H1 (cell line): ENCODE results near the gene MAP3K1. TPM values are rescaled to one million over a fixed set of nuclear protein-coding genes. Genes with fewer than 3 reads are reported as not detected.

Source experiments
- CTCF ChIA-PET: fragments of 300-600 bp; sonication (Branson Sonifier 250); formaldehyde crosslinking; loops from one replicate; lab custom pipeline; 2021; ENCODE audit not compliant: partially characterized antibody; lab: Charles Lee
- POLR2A ChIA-PET: fragments of 300-600 bp; sonication (Branson Sonifier 250); formaldehyde crosslinking; loops from one replicate; lab custom pipeline; 2021; ENCODE audit warnings: inconsistent platforms; ENCODE audit not compliant: partially characterized antibody; lab: Charles Lee
- DNase-seq, 2 experiments: peaks; one replicate each; pipeline versions ENCODE4 v3.0.0 to v3.0.0-alpha.2; 2010 to 2022; ENCODE audit warnings: low spot score in 2 of 2, low read depth in 1 of 2, mixed read lengths in 1 of 2
- FAIRE-seq: peaks from 2 replicates; lab custom pipeline; 2011; peaks lifted over from hg19 to GRCh38; lab: Jason Lieb, UNC
- H2AFZ ChIP-seq: 2 replicates; pipeline ENCODE4 v1.8.1; 2012; ENCODE audit warnings: low read length, inconsistent platforms
- H2AK5ac ChIP-seq: 2 replicates; pipeline ENCODE4 v1.6.1; 2013; ENCODE audit warnings: low read depth, low read length
- H2BK120ac ChIP-seq: replicated peaks from 2 replicates; pipeline ENCODE3; 2013; ENCODE audit warnings: low read depth, low read length, inconsistent platforms
- H2BK12ac ChIP-seq: 2 replicates; pipeline ENCODE4 v1.6.1; 2013; ENCODE audit warnings: low read depth, low read length
- H2BK15ac ChIP-seq: 2 replicates; pipeline ENCODE4 v1.6.1; 2013; ENCODE audit warnings: low read length
- H2BK20ac ChIP-seq: 2 replicates; pipeline ENCODE4 v1.6.1; 2013; ENCODE audit warnings: low read length
- H2BK5ac ChIP-seq: 2 replicates; pipeline ENCODE4 v1.6.1; 2013; ENCODE audit warnings: low read depth, low read length
- H3K14ac ChIP-seq: 2 replicates; pipeline ENCODE4 v1.6.1; 2013; ENCODE audit warnings: inconsistent platforms; ENCODE audit not compliant: insufficient read length
- H3K18ac ChIP-seq: 2 replicates; pipeline ENCODE4 v1.6.1; 2013; ENCODE audit warnings: low read length; ENCODE audit errors: extremely low read depth
- H3K23ac ChIP-seq: 2 replicates; pipeline ENCODE4 v1.6.1; 2013; ENCODE audit warnings: inconsistent platforms; ENCODE audit not compliant: insufficient read length
- H3K23me2 ChIP-seq: 2 replicates; pipeline ENCODE4 v1.6.1; 2013; ENCODE audit warnings: low read depth, low read length
- H3K27ac ChIP-seq: 2 replicates; pipeline ENCODE4 v1.6.1; 2011; ENCODE audit warnings: low read depth, low read length, inconsistent platforms
- H3K27me3 ChIP-seq, 4 experiments: replicated peaks in 1 of 4; 1 replicate in 1 of 4; 2 replicates in 3 of 4; pipeline versions ENCODE4 v1.6.1 to v1.8.1; 2011 to 2013; ENCODE audit warnings: low read length in 3 of 4, mild to moderate bottlenecking in 3 of 4, inconsistent platforms in 2 of 4, mixed read lengths in 2 of 4, moderate library complexity in 1 of 4; ENCODE audit not compliant: control insufficient read depth in 3 of 4, insufficient read depth in 3 of 4; ENCODE audit errors: extremely low read depth in 1 of 4
- H3K36me3 ChIP-seq, 4 experiments: 2 replicates each; pipeline versions ENCODE4 v1.6.1 to v1.8.1; 2011 to 2013; ENCODE audit warnings: mild to moderate bottlenecking in 4 of 4, low read length in 3 of 4, moderate library complexity in 2 of 4, control low read depth in 1 of 4, inconsistent platforms in 1 of 4; ENCODE audit not compliant: insufficient read depth in 4 of 4, control insufficient read depth in 2 of 4
- H3K4ac ChIP-seq: replicated peaks from 2 replicates; pipeline ENCODE3; 2013; ENCODE audit warnings: low read length, low read depth, mixed read lengths, inconsistent platforms; ENCODE audit not compliant: insufficient read length
- H3K4me1 ChIP-seq, 4 experiments: replicated peaks in 1 of 4; 1 replicate in 1 of 4; 2 replicates in 3 of 4; pipeline versions ENCODE4 v1.6.1 to v1.8.1; 2011 to 2013; ENCODE audit warnings: low read length in 3 of 4, inconsistent platforms in 2 of 4, mixed read lengths in 1 of 4; ENCODE audit not compliant: insufficient read depth in 4 of 4, control insufficient read depth in 3 of 4
- H3K4me2 ChIP-seq, 2 experiments: 2 replicates each; pipeline versions ENCODE4 v1.6.1 to v1.8.1; 2011 to 2013; ENCODE audit warnings: low read depth in 2 of 2, low read length in 2 of 2, control low read depth in 1 of 2, inconsistent platforms in 1 of 2, mild to moderate bottlenecking in 1 of 2; ENCODE audit not compliant: insufficient read depth in 1 of 2
- H3K4me3 ChIP-seq, 4 experiments: fragments of 200-600, 300-600 bp in 1 of 4; sonication (generic), shearing (Covaris generic), sonication (Bioruptor Twin) in 1 of 4; 2 replicates each; pipeline versions ENCODE4 v1.5.1 to v1.8.1; 2011 to 2016; ENCODE audit warnings: low read length in 4 of 4, low read depth in 3 of 4, control low read depth in 2 of 4, inconsistent platforms in 2 of 4, mild to moderate bottlenecking in 2 of 4, mixed read lengths in 1 of 4, moderate library complexity in 1 of 4; ENCODE audit not compliant: insufficient read depth in 2 of 4; ENCODE audit errors: extremely low read depth in 1 of 4
- H3K56ac ChIP-seq: replicated peaks from 2 replicates; pipeline ENCODE3; 2013; ENCODE audit warnings: low read depth, mild to moderate bottlenecking, mixed read lengths, low read length, inconsistent platforms; ENCODE audit not compliant: insufficient read length
- H3K79me1 ChIP-seq: 2 replicates; pipeline ENCODE4 v1.6.1; 2013; ENCODE audit warnings: low read depth, low read length, control low read depth
- H3K79me2 ChIP-seq, 2 experiments: 2 replicates each; pipeline versions ENCODE4 v1.6.1 to v1.8.1; 2012 to 2013; ENCODE audit warnings: low read length in 2 of 2, mild to moderate bottlenecking in 2 of 2, inconsistent platforms in 1 of 2; ENCODE audit not compliant: insufficient read depth in 2 of 2, control insufficient read depth in 1 of 2
- H3K9ac ChIP-seq, 4 experiments: replicated peaks in 1 of 4; 1 replicate in 1 of 4; 2 replicates in 3 of 4; pipeline versions ENCODE4 v1.6.1 to v1.8.1; 2011 to 2013; ENCODE audit warnings: low read depth in 3 of 4, low read length in 3 of 4, control low read depth in 2 of 4, mild to moderate bottlenecking in 2 of 4, moderate library complexity in 2 of 4, inconsistent platforms in 1 of 4; ENCODE audit errors: extremely low read depth in 1 of 4
- H3K9me3 ChIP-seq, 2 experiments: 2 replicates each; pipeline versions ENCODE4 v1.6.1 to v1.8.1; 2012 to 2013; ENCODE audit warnings: mild to moderate bottlenecking in 2 of 2, moderate library complexity in 2 of 2, control low read depth in 1 of 2, inconsistent platforms in 1 of 2, low read depth in 1 of 2, low read length in 1 of 2, mixed read lengths in 1 of 2; ENCODE audit not compliant: insufficient read depth in 2 of 2
- H4K20me1 ChIP-seq, 2 experiments: replicated peaks in 1 of 2; 2 replicates each; pipeline versions ENCODE3 to v1.8.1; 2011 to 2013; ENCODE audit warnings: inconsistent platforms in 2 of 2, low read length in 2 of 2, mild to moderate bottlenecking in 1 of 2; ENCODE audit not compliant: insufficient read depth in 2 of 2, control insufficient read depth in 1 of 2
- H4K5ac ChIP-seq: 2 replicates; pipeline ENCODE4 v1.6.1; 2013; ENCODE audit warnings: low read length, low read depth, mixed read lengths, inconsistent platforms; ENCODE audit not compliant: insufficient read length
- H4K8ac ChIP-seq: 2 replicates; pipeline ENCODE4 v1.8.0; 2013; ENCODE audit warnings: mild to moderate bottlenecking, moderate library complexity, low read length, inconsistent platforms; ENCODE audit not compliant: insufficient read depth; ENCODE audit errors: extremely low read depth
- H4K91ac ChIP-seq: replicated peaks from 2 replicates; pipeline ENCODE3; 2013; ENCODE audit warnings: low read length, mixed read lengths, inconsistent platforms; ENCODE audit not compliant: insufficient read length
- BACH1 ChIP-seq: IDR thresholded peaks from 2 replicates; pipeline ENCODE4 v1.6.1; 2012; ENCODE audit warnings: low read length, improper control_type of control experiment
- CTBP2 ChIP-seq: IDR thresholded peaks from 2 replicates; pipeline ENCODE4 v1.7.0; 2011; ENCODE audit warnings: borderline replicate concordance, mild to moderate bottlenecking, moderate library complexity, mixed read lengths, low read length; ENCODE audit not compliant: insufficient read depth, insufficient read length
- CTCF ChIP-seq, 3 experiments: IDR thresholded peaks; 1 replicate in 2 of 3; 2 replicates in 1 of 3; pipeline versions ENCODE4 v1.5.1 to v1.6.1; 2011; ENCODE audit warnings: low read length in 3 of 3, mild to moderate bottlenecking in 3 of 3, inconsistent platforms in 2 of 3, low read depth in 1 of 3, moderate library complexity in 1 of 3; ENCODE audit not compliant: insufficient read depth in 1 of 3; ENCODE audit errors: control extremely low read depth in 1 of 3
- FOSL1 ChIP-seq: IDR thresholded peaks from 2 replicates; pipeline ENCODE4 v1.6.1; 2011; ENCODE audit warnings: mild to moderate bottlenecking, low read depth, low read length, moderate library complexity; ENCODE audit not compliant: insufficient read depth
- KDM5A ChIP-seq: fragments of 200-600 bp; IDR thresholded peaks from 2 replicates; pipeline ENCODE4 v1.7.1; 2012; ENCODE audit warnings: mild to moderate bottlenecking, low read length, inconsistent platforms, mixed read lengths
- POLR2A ChIP-seq, 2 experiments: IDR thresholded peaks; 1 replicate in 1 of 2; 2 replicates in 1 of 2; pipeline ENCODE4 v1.6.1; 2011; ENCODE audit warnings: low read depth in 2 of 2, low read length in 2 of 2, mild to moderate bottlenecking in 2 of 2; ENCODE audit errors: control extremely low read depth in 1 of 2
- TAF1 ChIP-seq: IDR thresholded peaks from 2 replicates; pipeline ENCODE4 v1.6.1; 2011; ENCODE audit warnings: mild to moderate bottlenecking, low read depth, low read length
- TBP ChIP-seq: IDR thresholded peaks from 2 replicates; pipeline ENCODE4 v1.6.1; 2011; ENCODE audit warnings: low read depth, low read length, improper control_type of control experiment
- TCF12 ChIP-seq: IDR thresholded peaks from 2 replicates; pipeline ENCODE4 v1.6.1; 2011; ENCODE audit warnings: low read depth, mild to moderate bottlenecking, low read length
- TEAD4 ChIP-seq: IDR thresholded peaks from 2 replicates; pipeline ENCODE4 v1.6.1; 2012; ENCODE audit warnings: low read depth, low read length, inconsistent platforms, mixed read lengths
- WGBS, 2 experiments: shearing (Covaris generic) in 1 of 2; methylation state at CpG; one replicate each; pipeline versions ENCODE4 v1.1.6 to v1.1.7; 2013 to 2015; ENCODE audit warnings: low lambda C conversion rate in 2 of 2, mixed read lengths in 2 of 2, inconsistent platforms in 1 of 2, low coverage in 1 of 2, missing lambda C conversion rate in 1 of 2; ENCODE audit not compliant: insufficient replicate concordance in 2 of 2, insufficient coverage in 1 of 2, insufficient read length in 1 of 2; ENCODE audit errors: extremely low coverage in 1 of 2, missing lambda C conversion rate in 1 of 2; 5-methylcytosine and 5-hydroxymethylcytosine counted together
- polyA plus RNA-seq, 7 experiments: library from polyadenylated mRNA; depleted of rRNA in 3 of 7; stranded (reverse) in 5 of 7; unstranded in 2 of 7; fragments of >200 nt in 5 of 7; fragments of 200-250 nt in 2 of 7; gene quantifications; 1 replicate in 5 of 7; 2 replicates in 1 of 7; 4 replicates in 1 of 7; pipeline versions ENCODE4 v1.2.1 to v1.2.3, GENCODE V29; 2011 to 2013; ENCODE audit warnings: missing spikeins in 2 of 7, mixed read lengths in 2 of 7
- total RNA-seq: library from RNA; stranded (reverse); fragmentation: NEBNext Ultra II Directional; extraction: Animal tissue kit (Norgen Biotek cat#: 25700); gene quantifications from 2 replicates; pipeline ENCODE4 v1.2.1, GENCODE V29; 2021

Gene MAP3K1
- total and polyA plus RNA-seq, 2 of the 8 experiments (the other 6 are each of a cell fraction or from before 2014, with no cell fraction given) = 3.9 to 11.8 TPM

- Histone ChIP-seq H3K14ac (no peak overlapping the region), H2AFZ (no peak overlapping the region), H2BK120ac (no peak overlapping the region), H3K4ac (no peak overlapping the region), H2BK20ac (no peak overlapping the region), H4K91ac (no peak overlapping the region), H3K27me3 (no peaks in the 10 kb centered on the region; a peak in 1 of 7 replicates), H3K23ac (no peak overlapping the region), H3K4me2 (no peak overlapping the region), H2BK15ac (no peak overlapping the region), H3K23me2 (no peaks in the 10 kb centered on the region), H4K5ac (no peak overlapping the region), H2AK5ac (no peak overlapping the region), H3K27ac (no peak overlapping the region), H4K8ac (no peak overlapping the region), H3K56ac (no peak overlapping the region), H3K18ac (no peak overlapping the region), H3K9me3 (no peaks in the 10 kb centered on the region), H3K4me3 (no peak overlapping the region), H3K36me3 (no peaks in the 10 kb centered on the region), H3K79me1 (no peaks in the 10 kb centered on the region), H2BK5ac (no peak overlapping the region), H3K4me1 (no peaks in the 10 kb centered on the region), H4K20me1 (no peaks in the 10 kb centered on the region), H2BK12ac (no peak overlapping the region), H3K79me2 (no peaks in the 10 kb centered on the region), H3K9ac (no peak overlapping the region)
- 87% methylated on average over 5 of the region's 5 CpGs; no CpG with 5 or more reads in 1 of the 2 experiments for WGBS, 2 experiments
- POLR2A ChIA-PET = no interaction called here
- no peak for TF ChIP-seq CTCF (IDR thresholded peaks at IDR 0.05; ENCODE audit: control extremely low read depth in 1 of 3, insufficient read depth in 1 of 3, low read depth in 1 of 3, low read length in 3 of 3)
- TF ChIP-seq TEAD4 = no peak
- TF ChIP-seq CTBP2 = no peak
- TF ChIP-seq FOSL1 = no peak
- no peak for TF ChIP-seq KDM5A
- no peak for TF ChIP-seq TBP
- TF ChIP-seq BACH1 = no peak
- no peak for TF ChIP-seq TAF1
- no peak for TF ChIP-seq TCF12
- TF ChIP-seq POLR2A (IDR thresholded peaks at IDR 0.05; ENCODE audit: control extremely low read depth in 1 of 2, low read depth in 2 of 2, low read length in 2 of 2) = no peak
- CTCF ChIA-PET = interaction anchor here (1.3 to 1.7 kb wide), 2 partner anchors 33 to 36 kb away, joined by 3 to 6 read pairs; no protein-coding TSS in a partner anchor
- DNase-seq (no peak), FAIRE-seq (no peak)
These were observed 45.3 kb upstream of the MAP3K1 start for GRCh38 chr5:56769875-56770604.
